GM23338 (cell line): ENCODE results near the gene IQSEC2. TPM values are rescaled to one million over a fixed set of nuclear protein-coding genes. Genes with fewer than 3 reads are reported as not detected.

ENCODE experiments used
- ATAC-seq: fragments of 200-7000 bp; cut with Tn5 transposase; 3 replicates; pipeline ENCODE4 v1.9.1; 2020
- DNase-seq: peaks from one replicate; pipeline ENCODE4 v3.0.0-alpha.2; 2015; ENCODE audit warnings: low spot score
- H2AFZ ChIP-seq: fragments of 200-600 bp; sonication (generic); 2 replicates; pipeline ENCODE4 v1.8.0; 2016; ENCODE audit warnings: antibody characterized with exemption, mild to moderate bottlenecking, moderate library complexity
- H3F3A ChIP-seq: fragments of 200-600 bp; sonication (generic); replicated peaks from 2 replicates; pipeline ENCODE4 v1.8.0; 2017; ENCODE audit warnings: antibody characterized with exemption, mixed run types, low read depth
- H3K27ac ChIP-seq: fragments of 200-600 bp; sonication (generic); 2 replicates; pipeline ENCODE4 v1.6.1; 2016; ENCODE audit warnings: low read depth
- H3K27me3 ChIP-seq: fragments of 200-600 bp; sonication (generic); 2 replicates; pipeline ENCODE4 v1.8.0; 2016; ENCODE audit warnings: mild to moderate bottlenecking, mixed run types, moderate library complexity; ENCODE audit not compliant: insufficient read depth
- H3K36me3 ChIP-seq: fragments of 200-600 bp; sonication (generic); 2 replicates; pipeline ENCODE4 v1.8.0; 2016; ENCODE audit warnings: mild to moderate bottlenecking; ENCODE audit not compliant: insufficient read depth
- H3K4me1 ChIP-seq: fragments of 200-600 bp; sonication (generic); 2 replicates; pipeline ENCODE4 v1.8.0; 2016; ENCODE audit warnings: mild to moderate bottlenecking, moderate library complexity; ENCODE audit not compliant: insufficient read depth
- H3K4me2 ChIP-seq: fragments of 200-600 bp; sonication (generic); 2 replicates; pipeline ENCODE4 v1.7.1; 2017; ENCODE audit warnings: mixed run types
- H3K4me3 ChIP-seq: fragments of 200-600 bp; sonication (generic); 2 replicates; pipeline ENCODE4 v1.6.1; 2016; ENCODE audit warnings: mixed run types
- H3K79me2 ChIP-seq: fragments of 200-600 bp; sonication (generic); replicated peaks from 2 replicates; pipeline ENCODE4 v1.8.0; 2017; ENCODE audit warnings: mild to moderate bottlenecking; ENCODE audit not compliant: insufficient read depth
- H3K9me2 ChIP-seq: fragments of 200-600 bp; sonication (generic); 2 replicates; pipeline ENCODE4 v1.8.0; 2017; ENCODE audit not compliant: insufficient read depth
- H4K20me1 ChIP-seq: fragments of 200-600 bp; sonication (generic); replicated peaks from 2 replicates; pipeline ENCODE4 v1.8.0; 2017; ENCODE audit warnings: mild to moderate bottlenecking; ENCODE audit not compliant: insufficient read depth
- H3K27ac Mint-ChIP-seq: 2 replicates; pipeline ENCODE4 v1.8.0; 2020; ENCODE audit warnings: inconsistent platforms, mild to moderate bottlenecking, moderate library complexity, mixed read lengths
- H3K27me3 Mint-ChIP-seq: 3 replicates; pipeline ENCODE4 v1.8.0; 2022; ENCODE audit warnings: low read depth, mild to moderate bottlenecking, moderate library complexity, mixed read lengths, inconsistent platforms; ENCODE audit not compliant: insufficient read depth, poor library complexity
- H3K36me3 Mint-ChIP-seq: 3 replicates; pipeline ENCODE4 v1.8.0; 2021; ENCODE audit warnings: low read depth, mild to moderate bottlenecking, inconsistent platforms, moderate library complexity, mixed read lengths
- H3K4me1 Mint-ChIP-seq: 3 replicates; pipeline ENCODE4 v1.8.0; 2020; ENCODE audit warnings: mild to moderate bottlenecking, inconsistent platforms, mixed read lengths
- H3K4me3 Mint-ChIP-seq: 3 replicates; pipeline ENCODE4 v1.8.0; 2021; ENCODE audit warnings: moderate library complexity, mild to moderate bottlenecking, inconsistent platforms, mixed read lengths
- H3K9me3 Mint-ChIP-seq: 3 replicates; pipeline ENCODE4 v1.8.0; 2020; ENCODE audit warnings: moderate library complexity, mild to moderate bottlenecking, inconsistent platforms, mixed read lengths
- CREB1 ChIP-seq: fragments of 250-450 bp; sonication (Bioruptor Pico); IDR thresholded peaks from 2 replicates; pipeline ENCODE4 v1.5.0; 2020; ENCODE audit warnings: low read depth, mild to moderate bottlenecking, moderate library complexity
- EZH2phosphoT487 ChIP-seq: fragments of 200-600 bp; sonication (generic); IDR thresholded peaks from one replicate; pipeline ENCODE4 v1.8.1; 2018; ENCODE audit warnings: antibody characterized with exemption; ENCODE audit not compliant: unreplicated experiment
- JUNB ChIP-seq: IDR thresholded peaks from one replicate; pipeline ENCODE4 v1.6.1; 2016; ENCODE audit warnings: antibody characterized with exemption; ENCODE audit not compliant: unreplicated experiment
- STAT1 ChIP-seq: IDR thresholded peaks from one replicate; pipeline ENCODE4 v1.6.1; 2016; ENCODE audit warnings: antibody characterized with exemption; ENCODE audit not compliant: unreplicated experiment
- ZNF114 ChIP-seq: fragments of 250-450 bp; sonication (Bioruptor Pico); IDR thresholded peaks from 2 replicates; pipeline ENCODE4 v1.5.0; 2020; ENCODE audit warnings: mild to moderate bottlenecking, moderate library complexity
- ZNF331 ChIP-seq: fragments of 250-450 bp; sonication (Bioruptor Pico); IDR thresholded peaks from 2 replicates; pipeline ENCODE4 v1.5.0; 2020; ENCODE audit warnings: low read depth, mild to moderate bottlenecking, moderate library complexity
- ZNF462 ChIP-seq: fragments of 250-450 bp; sonication (Bioruptor Pico); IDR thresholded peaks from 2 replicates; pipeline ENCODE4 v1.5.0; 2020; ENCODE audit warnings: mild to moderate bottlenecking, moderate library complexity
- polyA plus RNA-seq: library from polyadenylated mRNA; unstranded; fragments of >200 nt; fragmentation: Nextera tagmentation; extraction: Ambion mirVana; gene quantifications from 2 replicates; pipeline ENCODE4 v1.2.1, GENCODE V29; 2016
- total RNA-seq: library from RNA; depleted of rRNA; stranded (reverse); fragments of >200 nt; shearing (Covaris generic); gene quantifications from 2 replicates; pipeline ENCODE4 v1.2.3, GENCODE V29; 2014
- TF ChIP-seq, protein P1 (sequence below), 2 experiments: fragments of 200-600 bp in 1 of 2; sonication (generic) in 1 of 2; conservative IDR thresholded peaks; 2 replicates each; pipeline versions ENCODE4 v1.5.1 to v1.6.1; 2016 to 2017; ENCODE audit warnings: antibody characterized with exemption in 2 of 2, low read depth in 2 of 2, mild to moderate bottlenecking in 2 of 2, moderate library complexity in 1 of 2

Gene IQSEC2
- total and polyA plus RNA-seq, 2 experiments from 2014 or later, result 12.3 to 92.2 TPM

GRCh38 chrX:53286171-53286570 lies 4.8 kb upstream of the IQSEC2 start:
- H3K27me3 ChIP-seq, result no peaks in the 10 kb centered on the region
- H3K9me3 Mint-ChIP-seq, result no peaks in the 10 kb centered on the region

DNA sequence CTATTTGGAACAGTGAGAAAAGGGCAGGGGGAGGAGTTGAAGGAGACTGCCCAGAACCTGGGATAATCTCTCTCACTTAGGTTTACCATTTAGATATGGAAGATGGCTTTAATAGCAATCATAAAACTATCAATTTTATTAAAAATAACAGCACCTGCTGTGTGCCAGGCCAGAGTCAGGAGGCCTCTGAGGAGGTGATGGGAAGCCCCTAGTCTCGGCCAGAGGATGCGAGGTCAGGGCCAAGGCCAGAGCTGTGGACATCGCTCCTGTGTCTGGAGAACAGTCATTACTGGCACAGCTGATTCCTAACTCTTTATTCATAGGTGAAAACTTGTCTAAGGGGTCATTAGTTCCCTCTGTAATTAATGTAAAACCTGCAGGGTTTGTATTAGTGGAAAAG lies 4.2 kb upstream of the IQSEC2 start:
- Mint-ChIP-seq H3K9me3 (no peaks in the 10 kb centered on the region), H3K4me1 (peaks cover 41% of the 10 kb centered on the region), H3K27ac (no peak overlapping the region), H3K4me3 (no peak overlapping the region), H3K27me3 (peaks cover 3% of the 10 kb centered on the region), H3K36me3 (no peaks in the 10 kb centered on the region)
- no peaks in the 10 kb centered on the region for H3F3A ChIP-seq
- peaks cover 3% of the 10 kb centered on the region; the same call in 1 of the 2 replicates for H3K4me1 ChIP-seq
- H3K4me2 ChIP-seq, result no peak overlapping the region
- ATAC-seq, result no peak
- H3K27ac ChIP-seq, result no peak overlapping the region
- DNase-seq, result no peak
- H3K4me3 ChIP-seq, result no peak overlapping the region
- H3K27me3 ChIP-seq, result no peaks in the 10 kb centered on the region
- peaks cover 4% of the 10 kb centered on the region for H3K79me2 ChIP-seq
- no peaks in the 10 kb centered on the region for H3K36me3 ChIP-seq
- TF ChIP-seq JUNB (no peak), EZH2phosphoT487 (no peak), CREB1 (CRISPR knock-in tag) (no peak), STAT1 (no peak), ZNF331 (CRISPR knock-in tag) (no peak), ZNF114 (no peak), ZNF462 (CRISPR knock-in tag) (no peak)
- H2AFZ ChIP-seq, result no peak overlapping the region
- no peaks in the 10 kb centered on the region for H4K20me1 ChIP-seq
- H3K9me2 ChIP-seq, result no peaks in the 10 kb centered on the region

More at GRCh38 chrX:53286171-53286570, 4.8 kb upstream of the IQSEC2 start:
- H3K4me3 ChIP-seq, result no peak overlapping the region
- no peaks in the 10 kb centered on the region for H3K9me2 ChIP-seq
- peaks cover 4% of the 10 kb centered on the region for H3K79me2 ChIP-seq
- no peaks in the 10 kb centered on the region for H3F3A ChIP-seq
- DNase-seq (no peak), ATAC-seq (no peak)
- H3K4me2 ChIP-seq, result no peak overlapping the region
- Mint-ChIP-seq H3K36me3 (no peaks in the 10 kb centered on the region), H3K27ac (no peak overlapping the region), H3K4me1 (peaks cover 41% of the 10 kb centered on the region), H3K4me3 (no peak overlapping the region), H3K27me3 (peaks cover 3% of the 10 kb centered on the region)
- H3K36me3 ChIP-seq, result no peaks in the 10 kb centered on the region
- peaks cover 3% of the 10 kb centered on the region; the same call in 1 of the 2 replicates for H3K4me1 ChIP-seq
- H3K27ac ChIP-seq, result no peak overlapping the region
- no peak overlapping the region for H2AFZ ChIP-seq
- no peaks in the 10 kb centered on the region for H4K20me1 ChIP-seq
- no peak for TF ChIP-seq STAT1
- TF ChIP-seq, protein P1, sequence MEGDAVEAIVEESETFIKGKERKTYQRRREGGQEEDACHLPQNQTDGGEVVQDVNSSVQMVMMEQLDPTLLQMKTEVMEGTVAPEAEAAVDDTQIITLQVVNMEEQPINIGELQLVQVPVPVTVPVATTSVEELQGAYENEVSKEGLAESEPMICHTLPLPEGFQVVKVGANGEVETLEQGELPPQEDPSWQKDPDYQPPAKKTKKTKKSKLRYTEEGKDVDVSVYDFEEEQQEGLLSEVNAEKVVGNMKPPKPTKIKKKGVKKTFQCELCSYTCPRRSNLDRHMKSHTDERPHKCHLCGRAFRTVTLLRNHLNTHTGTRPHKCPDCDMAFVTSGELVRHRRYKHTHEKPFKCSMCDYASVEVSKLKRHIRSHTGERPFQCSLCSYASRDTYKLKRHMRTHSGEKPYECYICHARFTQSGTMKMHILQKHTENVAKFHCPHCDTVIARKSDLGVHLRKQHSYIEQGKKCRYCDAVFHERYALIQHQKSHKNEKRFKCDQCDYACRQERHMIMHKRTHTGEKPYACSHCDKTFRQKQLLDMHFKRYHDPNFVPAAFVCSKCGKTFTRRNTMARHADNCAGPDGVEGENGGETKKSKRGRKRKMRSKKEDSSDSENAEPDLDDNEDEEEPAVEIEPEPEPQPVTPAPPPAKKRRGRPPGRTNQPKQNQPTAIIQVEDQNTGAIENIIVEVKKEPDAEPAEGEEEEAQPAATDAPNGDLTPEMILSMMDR (conservative IDR thresholded peaks at IDR 0.05; ENCODE audit: low read depth in 2 of 2), result no peak
